GM12801 (cell line): ENCODE results near the gene APP.

Source experiments
- TF ChIP-seq, protein P1 (sequence below): IDR thresholded peaks from one replicate; pipeline ENCODE4 v1.5.1; 2011; ENCODE audit warnings: control low read depth; ENCODE audit not compliant: insufficient read length; ENCODE audit errors: extremely low read depth

APP gene

GRCh38 chr21:26126168-26126553 lies 44.4 kb downstream of the APP start:
- TF ChIP-seq, protein P1, sequence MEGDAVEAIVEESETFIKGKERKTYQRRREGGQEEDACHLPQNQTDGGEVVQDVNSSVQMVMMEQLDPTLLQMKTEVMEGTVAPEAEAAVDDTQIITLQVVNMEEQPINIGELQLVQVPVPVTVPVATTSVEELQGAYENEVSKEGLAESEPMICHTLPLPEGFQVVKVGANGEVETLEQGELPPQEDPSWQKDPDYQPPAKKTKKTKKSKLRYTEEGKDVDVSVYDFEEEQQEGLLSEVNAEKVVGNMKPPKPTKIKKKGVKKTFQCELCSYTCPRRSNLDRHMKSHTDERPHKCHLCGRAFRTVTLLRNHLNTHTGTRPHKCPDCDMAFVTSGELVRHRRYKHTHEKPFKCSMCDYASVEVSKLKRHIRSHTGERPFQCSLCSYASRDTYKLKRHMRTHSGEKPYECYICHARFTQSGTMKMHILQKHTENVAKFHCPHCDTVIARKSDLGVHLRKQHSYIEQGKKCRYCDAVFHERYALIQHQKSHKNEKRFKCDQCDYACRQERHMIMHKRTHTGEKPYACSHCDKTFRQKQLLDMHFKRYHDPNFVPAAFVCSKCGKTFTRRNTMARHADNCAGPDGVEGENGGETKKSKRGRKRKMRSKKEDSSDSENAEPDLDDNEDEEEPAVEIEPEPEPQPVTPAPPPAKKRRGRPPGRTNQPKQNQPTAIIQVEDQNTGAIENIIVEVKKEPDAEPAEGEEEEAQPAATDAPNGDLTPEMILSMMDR = no peak

GRCh38 chr21:26125433-26126167 lies 45.0 kb downstream of the APP start:
- TF ChIP-seq, protein P1 = no peak

GRCh38 chr21:26124896-26125295 lies 45.7 kb downstream of the APP start:
- TF ChIP-seq, protein P1 = no peak

DNA sequence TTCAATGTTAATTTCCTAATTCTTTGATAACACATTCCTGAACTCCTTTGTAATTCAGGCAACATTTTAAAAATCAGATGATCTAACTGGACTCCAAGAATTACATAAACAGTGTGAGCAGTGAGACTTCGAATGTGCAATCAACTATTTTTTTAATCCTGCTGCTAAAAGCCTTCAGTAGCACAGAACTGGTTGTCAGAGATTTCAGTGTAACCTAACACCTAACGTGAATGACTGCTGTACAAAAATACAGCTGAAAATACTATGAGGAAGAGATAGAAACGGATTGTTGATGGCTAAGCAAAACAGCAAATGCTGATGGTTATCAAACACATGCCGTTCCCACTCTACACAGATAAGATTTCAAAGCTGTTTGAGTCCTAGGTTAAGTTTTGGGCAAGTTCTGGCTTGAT lies 46.1 kb downstream of the APP start:
- TF ChIP-seq, protein P1 = no peak

- TF ChIP-seq, protein P1 = no peak
Observed at GRCh38 chr21:26123012-26123411, 47.6 kb downstream of the APP start.

GRCh38 chr21:26120828-26121227 lies 49.7 kb downstream of the APP start:
- TF ChIP-seq, protein P1 = no peak

DNA sequence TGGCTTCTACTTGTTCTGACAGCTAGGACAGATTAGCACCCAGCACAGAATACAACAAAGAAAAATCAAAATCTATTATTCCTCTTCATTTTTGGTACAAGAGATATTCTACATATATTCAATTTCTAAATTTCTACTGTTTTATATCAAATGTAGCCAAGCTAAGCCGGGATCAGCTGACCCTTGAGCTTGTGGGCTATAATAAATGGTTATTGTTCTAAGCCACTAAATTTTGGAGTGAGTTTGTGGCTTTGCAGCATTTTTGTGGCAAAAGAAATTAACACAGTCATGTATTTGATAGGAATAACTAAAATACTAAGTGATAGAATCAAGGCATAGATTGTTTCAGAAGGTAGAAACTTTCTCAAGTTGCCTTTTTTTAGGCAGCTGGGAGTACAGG lies 50.7 kb downstream of the APP start:
- TF ChIP-seq, protein P1 = no peak
